ENCODE results near the gene MAP3K8. TPM values are rescaled to one million over a fixed set of nuclear protein-coding genes. Genes with fewer than 3 reads are reported as not detected.

The MAP3K8 gene
- total and polyA plus RNA-seq, 9 of the 15 experiments (the other 6 are each of a cell fraction or from before 2014, with no cell fraction given): 6.9 to 23.6 (median 13.6) TPM

GRCh38 chr10:30425336-30426075, 8.5 kb upstream of the MAP3K8 start (continued):
- TF ChIP-seq CCNT2 (IDR thresholded peaks at IDR 0.05; ENCODE audit: borderline replicate concordance, extremely low read depth, insufficient read length, low read depth, low read length) (no peak), ZNF707 (CRISPR knock-in tag; conservative IDR thresholded peaks at IDR 0.05) (peak; percentile 53; the same call in 1 of the 2 replicates), ZNF277 (CRISPR knock-in tag; IDR thresholded peaks at IDR 0.05; ENCODE audit: borderline replicate concordance) (no peak), ATF4 (CRISPR knock-in tag; IDR thresholded peaks at IDR 0.05) (peak; percentile 66), ETV5 (CRISPR knock-in tag; IDR thresholded peaks at IDR 0.05; ENCODE audit: low read depth) (no peak), ZNF239 (CRISPR knock-in tag; IDR thresholded peaks at IDR 0.05) (peak; percentile 82), ZNF354B (CRISPR knock-in tag; IDR thresholded peaks at IDR 0.05) (peak; percentile 78), ARNT (IDR thresholded peaks at IDR 0.05) (no peak), BACH1 (tag; IDR thresholded peaks at IDR 0.05) (peak; percentile 91), ZBTB34 (CRISPR knock-in tag; IDR thresholded peaks at IDR 0.05) (peak; percentile 67; the same call in 1 of the 2 replicates), BCL6 (CRISPR knock-in tag; IDR thresholded peaks at IDR 0.05) (peak; percentile 89), CAMTA2 (CRISPR knock-in tag; conservative IDR thresholded peaks at IDR 0.05) (no peak), ZNF668 (CRISPR knock-in tag; IDR thresholded peaks at IDR 0.05) (peak; percentile 95), ZKSCAN3 (CRISPR knock-in tag; IDR thresholded peaks at IDR 0.05) (0 out of 2 replicates have a peak, but pooled peaks have one; percentile 50), TCF15 (CRISPR knock-in tag; IDR thresholded peaks at IDR 0.05) (no peak), MTF1 (CRISPR knock-in tag; IDR thresholded peaks at IDR 0.05; ENCODE audit: borderline replicate concordance) (no peak)
- TF ChIP-seq, protein P1, sequence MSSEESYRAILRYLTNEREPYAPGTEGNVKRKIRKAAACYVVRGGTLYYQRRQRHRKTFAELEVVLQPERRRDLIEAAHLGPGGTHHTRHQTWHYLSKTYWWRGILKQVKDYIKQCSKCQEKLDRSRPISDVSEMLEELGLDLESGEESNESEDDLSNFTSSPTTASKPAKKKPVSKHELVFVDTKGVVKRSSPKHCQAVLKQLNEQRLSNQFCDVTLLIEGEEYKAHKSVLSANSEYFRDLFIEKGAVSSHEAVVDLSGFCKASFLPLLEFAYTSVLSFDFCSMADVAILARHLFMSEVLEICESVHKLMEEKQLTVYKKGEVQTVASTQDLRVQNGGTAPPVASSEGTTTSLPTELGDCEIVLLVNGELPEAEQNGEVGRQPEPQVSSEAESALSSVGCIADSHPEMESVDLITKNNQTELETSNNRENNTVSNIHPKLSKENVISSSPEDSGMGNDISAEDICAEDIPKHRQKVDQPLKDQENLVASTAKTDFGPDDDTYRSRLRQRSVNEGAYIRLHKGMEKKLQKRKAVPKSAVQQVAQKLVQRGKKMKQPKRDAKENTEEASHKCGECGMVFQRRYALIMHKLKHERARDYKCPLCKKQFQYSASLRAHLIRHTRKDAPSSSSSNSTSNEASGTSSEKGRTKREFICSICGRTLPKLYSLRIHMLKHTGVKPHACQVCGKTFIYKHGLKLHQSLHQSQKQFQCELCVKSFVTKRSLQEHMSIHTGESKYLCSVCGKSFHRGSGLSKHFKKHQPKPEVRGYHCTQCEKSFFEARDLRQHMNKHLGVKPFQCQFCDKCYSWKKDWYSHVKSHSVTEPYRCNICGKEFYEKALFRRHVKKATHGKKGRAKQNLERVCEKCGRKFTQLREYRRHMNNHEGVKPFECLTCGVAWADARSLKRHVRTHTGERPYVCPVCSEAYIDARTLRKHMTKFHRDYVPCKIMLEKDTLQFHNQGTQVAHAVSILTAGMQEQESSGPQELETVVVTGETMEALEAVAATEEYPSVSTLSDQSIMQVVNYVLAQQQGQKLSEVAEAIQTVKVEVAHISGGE (CRISPR knock-in tag; IDR thresholded peaks at IDR 0.05): peak in 1 of 3 experiments; percentile 71; a peak in 2 of 6 replicates
- TF ChIP-seq, protein P2, sequence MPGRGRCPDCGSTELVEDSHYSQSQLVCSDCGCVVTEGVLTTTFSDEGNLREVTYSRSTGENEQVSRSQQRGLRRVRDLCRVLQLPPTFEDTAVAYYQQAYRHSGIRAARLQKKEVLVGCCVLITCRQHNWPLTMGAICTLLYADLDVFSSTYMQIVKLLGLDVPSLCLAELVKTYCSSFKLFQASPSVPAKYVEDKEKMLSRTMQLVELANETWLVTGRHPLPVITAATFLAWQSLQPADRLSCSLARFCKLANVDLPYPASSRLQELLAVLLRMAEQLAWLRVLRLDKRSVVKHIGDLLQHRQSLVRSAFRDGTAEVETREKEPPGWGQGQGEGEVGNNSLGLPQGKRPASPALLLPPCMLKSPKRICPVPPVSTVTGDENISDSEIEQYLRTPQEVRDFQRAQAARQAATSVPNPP (IDR thresholded peaks at IDR 0.05; ENCODE audit: borderline replicate concordance, insufficient read depth, insufficient read length): no peak
